ENCODE results near the gene ZNF814.
"Not testable (repeated sequence)": the region's sequence is repeated elsewhere in the genome, so short reads cannot be mapped to it uniquely, and the experiment has no call there.

ZNF814 gene

DNA sequence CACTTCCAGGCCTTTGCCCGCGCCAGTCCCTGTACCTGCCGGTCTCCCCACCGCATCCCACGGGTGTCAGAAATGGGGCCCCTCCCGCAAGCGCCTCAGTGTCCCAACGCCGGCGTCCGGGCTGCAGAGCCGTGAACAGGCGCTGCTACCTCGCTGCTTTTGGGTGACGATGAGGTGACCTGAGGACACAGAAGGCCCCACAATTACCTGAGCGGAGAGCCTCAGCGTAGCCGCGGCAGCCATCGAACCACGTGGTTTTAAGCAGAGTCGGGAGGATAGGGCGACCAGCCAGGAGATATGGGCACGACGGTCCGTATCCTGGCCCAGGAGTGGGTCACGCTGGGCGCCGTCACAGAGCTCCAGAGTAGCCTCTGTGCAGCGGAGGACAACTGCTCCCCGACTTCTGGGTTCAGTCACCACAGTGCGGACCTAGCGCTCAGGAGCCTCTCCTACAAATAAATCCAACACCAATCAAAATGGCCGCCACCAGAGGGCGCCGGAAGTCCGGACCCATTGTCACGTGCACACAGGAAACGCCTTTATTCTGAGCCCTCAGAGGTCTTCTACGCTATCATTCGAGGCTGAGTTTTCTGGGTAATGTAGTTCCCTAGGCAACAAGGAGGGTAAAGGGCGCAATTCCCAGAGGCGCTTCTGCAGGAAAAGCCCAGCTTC, at the start of gene ZNF814:
TSS of gene ZNF814 (minus strand) at position 478 of the 672 bp plus-strand sequence. CDS start at position 243, 235 bp downstream.
- no peak for FAIRE-seq

DNA sequence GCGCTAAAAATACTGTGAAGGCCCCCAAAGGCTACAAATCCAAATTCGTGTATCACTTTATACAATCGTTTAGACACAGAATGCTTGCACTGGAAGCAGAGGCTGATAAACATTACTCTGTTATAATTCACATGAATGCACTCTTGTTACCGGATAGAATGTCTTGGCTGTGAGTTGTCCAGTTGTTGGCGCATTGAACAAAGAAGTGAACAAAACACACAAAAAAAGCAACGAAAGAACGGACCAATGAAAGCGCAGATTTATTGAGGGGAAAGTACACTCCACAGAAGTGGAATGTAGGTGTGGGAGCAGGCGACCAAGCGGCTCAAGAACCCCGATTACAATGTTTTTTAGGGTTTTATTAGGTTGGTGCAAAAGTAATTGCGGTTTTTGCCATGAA, 46.9 kb upstream of the ZNF814 start:
- no peak for FAIRE-seq

GRCh38 chr19:57934820-57935665, 46.2 kb upstream of the ZNF814 start, which contains the start of gene ZNF418:
ZNF418 (minus strand) TSS chr19:57935402; CDS start chr19:57933822, 1,580 bp downstream.
- FAIRE-seq, result no peak

DNA sequence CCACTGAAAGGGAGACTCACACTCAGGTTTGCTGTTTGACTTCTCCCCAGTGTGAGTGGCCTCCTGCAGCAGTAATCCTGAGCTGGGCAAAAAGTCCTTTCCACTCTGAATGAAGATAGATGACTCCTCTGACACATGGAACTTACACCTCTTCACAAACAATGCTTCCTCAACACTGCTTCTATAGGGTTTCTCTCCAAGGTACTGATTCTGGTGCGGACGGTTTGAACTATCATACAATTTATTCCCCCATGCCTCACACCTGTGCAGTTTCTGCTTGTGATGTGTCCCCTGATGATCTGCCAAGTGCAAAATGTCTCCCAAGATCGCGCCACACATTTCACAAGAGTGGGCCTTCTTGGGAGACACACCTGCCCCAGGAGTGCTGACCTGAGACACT, 38.8 kb upstream of the ZNF814 start:
- FAIRE-seq, result no peak

DNA sequence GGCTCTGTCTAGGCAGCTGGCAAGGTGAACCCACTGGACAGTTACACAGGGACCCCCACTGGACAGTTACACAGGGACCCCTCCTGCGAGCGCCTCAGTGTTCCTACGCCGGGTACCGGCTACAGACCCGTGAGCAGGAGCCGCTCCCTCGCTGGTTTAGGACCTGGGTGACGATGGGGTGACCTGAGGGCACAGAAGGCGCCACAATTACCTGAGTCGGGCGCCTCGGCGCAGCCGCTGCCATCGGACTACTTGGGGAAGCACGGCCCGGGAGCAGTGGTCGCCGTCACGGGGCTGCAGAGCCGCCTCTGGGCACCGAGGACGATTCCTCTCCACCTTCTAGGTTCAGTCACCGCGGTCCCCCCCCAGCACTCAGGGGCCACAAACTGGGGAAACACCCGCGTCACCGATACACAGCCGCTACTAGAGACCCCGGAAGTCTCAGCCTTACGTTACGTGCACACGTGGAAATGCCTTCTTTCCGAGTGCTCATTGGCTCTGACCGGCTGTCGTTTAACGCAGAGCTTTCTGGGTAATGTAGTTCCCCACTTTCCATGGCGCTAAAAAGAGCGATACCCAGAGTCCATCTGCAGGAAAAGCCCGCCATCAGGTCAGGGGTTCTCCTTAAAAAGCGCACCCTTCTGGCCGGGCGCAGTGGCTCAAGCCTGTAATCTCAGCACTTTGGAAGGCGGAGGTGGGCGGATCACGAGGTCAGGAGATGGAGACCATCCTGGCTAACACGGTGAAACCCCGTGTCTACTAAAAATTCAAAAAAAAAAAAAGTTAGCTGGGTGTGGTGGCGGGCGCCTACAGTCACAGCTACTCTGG, 27.5 kb upstream of the ZNF814 start, which contains the start of gene ZNF417:
TSS of gene ZNF417 (minus strand) at position 425 of the 828 bp plus-strand sequence. CDS start at position 244, 181 bp downstream.
- peak; percentile 90 for FAIRE-seq

GRCh38 chr19:57914531-57914930, 25.7 kb upstream of the ZNF814 start:
- no peak for FAIRE-seq

DNA sequence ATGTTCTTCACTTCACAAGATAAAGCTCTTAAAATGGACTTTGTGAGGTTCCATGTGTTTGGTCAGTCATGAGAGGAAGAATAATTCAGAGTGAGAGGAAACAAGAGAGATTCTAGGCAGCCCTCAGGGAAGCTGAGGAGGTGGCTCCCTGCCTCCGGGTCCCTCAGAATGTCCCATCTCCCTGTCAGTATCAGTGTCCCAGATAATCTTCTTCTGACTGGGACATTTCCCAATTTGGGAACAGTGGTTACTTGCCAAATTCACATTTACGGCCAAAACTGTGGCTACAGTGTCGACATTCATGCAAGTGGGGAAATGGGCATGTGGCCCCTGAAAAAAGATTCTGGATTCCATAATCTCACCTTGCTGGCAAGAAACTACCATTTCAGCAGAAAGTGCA, 18.6 kb upstream of the ZNF814 start:
- no peak for FAIRE-seq

DNA sequence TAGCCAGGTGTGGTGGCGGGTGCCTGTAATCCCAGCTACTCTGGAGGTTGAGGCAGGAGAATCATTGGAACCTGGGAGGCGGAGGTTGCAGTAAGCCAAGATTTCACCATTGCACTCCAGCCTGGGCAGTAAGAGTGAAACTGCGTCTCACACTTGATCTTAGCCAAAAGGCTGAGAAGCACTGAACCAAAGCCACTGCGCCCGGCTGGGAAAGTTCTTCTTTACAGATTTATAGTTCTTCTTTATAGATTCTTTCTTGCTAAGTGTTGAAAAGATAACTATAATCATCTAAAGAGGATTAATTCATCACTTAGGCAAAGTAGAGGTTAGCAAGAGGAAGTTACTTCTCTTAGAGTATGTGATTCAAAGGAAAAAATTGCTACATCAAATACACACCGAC, 16.4 kb upstream of the ZNF814 start:
- FAIRE-seq, result no peak

- no peak for FAIRE-seq
Measured at GRCh38 chr19:57903618-57904184, 14.9 kb upstream of the ZNF814 start.

GRCh38 chr19:57900311-57900710, 11.5 kb upstream of the ZNF814 start:
- no peak for FAIRE-seq

DNA sequence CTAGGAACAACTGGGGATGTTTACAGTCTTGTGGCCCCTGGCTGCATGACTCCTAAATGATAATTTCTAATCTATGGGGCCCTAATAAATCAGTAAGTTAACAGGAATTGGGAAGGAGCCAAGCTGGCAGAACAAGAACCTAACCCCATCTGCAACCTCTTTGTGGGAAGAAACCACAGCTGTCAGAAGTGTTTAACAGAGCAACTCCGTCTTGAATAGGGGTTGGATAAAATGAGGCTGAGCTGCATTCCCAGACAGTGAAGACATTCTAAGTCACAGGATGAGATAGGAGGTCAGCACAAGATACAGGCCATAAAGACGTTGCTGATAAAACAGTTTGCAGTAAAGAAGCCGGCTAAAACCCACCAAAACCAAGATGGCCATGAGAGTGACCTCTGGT, 1.9 kb upstream of the ZNF814 start:
- FAIRE-seq, result not testable (repeated sequence)

- no peak for FAIRE-seq
Measured at GRCh38 chr19:57888107-57888559, 704 bp downstream of the ZNF814 start.

DNA sequence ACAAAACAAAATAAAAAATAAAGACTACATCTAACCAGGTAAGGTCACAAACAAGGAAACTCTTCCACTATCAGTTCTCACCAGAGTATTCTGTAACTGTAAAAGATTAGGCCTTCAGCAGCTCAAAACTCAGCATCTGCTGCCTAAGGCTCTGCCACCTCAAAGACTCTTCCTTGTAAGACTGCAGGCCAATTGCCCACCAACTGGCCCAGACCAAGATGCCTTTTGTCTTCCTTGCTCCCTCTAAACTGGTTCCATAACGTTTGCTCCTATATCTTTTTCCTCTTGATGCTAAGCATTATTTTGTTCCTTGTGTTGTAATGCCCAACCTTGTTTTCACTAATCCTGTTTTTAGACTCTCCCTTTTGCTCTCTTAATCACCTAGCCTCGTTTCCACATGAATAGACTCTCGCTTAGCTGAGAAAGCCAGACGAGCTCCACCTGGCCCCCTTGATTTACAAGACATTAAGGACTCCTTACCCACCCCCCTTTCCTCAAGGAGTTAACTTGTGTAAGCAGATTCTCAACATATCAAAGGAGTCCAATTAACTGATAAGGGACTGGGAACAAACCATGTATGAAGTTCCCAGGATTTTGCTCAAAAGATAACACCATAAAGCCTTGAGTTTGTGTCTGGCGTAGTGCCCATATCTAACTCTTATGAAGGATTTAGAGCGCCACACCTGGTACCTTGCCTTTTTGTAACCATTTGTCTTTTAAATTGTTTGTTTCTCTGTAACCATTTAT, 1.5 kb downstream of the ZNF814 start:
- FAIRE-seq, result no peak

DNA sequence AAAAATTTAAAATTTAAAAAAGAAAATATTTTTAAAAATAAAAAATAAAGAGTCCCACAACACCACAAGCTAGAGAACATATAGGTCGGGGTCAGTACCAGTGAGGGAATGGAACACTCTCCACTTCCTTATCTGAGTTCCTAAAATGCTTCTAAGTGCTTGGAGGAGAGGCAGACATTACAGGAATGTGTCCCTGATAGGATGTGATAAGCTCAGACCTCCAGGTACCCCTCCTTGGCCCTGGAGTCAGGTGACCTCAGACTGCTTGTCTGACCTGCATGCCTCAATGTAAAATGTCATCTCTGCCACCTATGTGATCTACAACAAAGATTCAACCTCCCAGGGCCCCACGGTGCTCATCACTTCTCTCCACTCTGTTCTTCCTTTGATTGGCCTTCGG, 2.8 kb downstream of the ZNF814 start:
- FAIRE-seq, result no peak

DNA sequence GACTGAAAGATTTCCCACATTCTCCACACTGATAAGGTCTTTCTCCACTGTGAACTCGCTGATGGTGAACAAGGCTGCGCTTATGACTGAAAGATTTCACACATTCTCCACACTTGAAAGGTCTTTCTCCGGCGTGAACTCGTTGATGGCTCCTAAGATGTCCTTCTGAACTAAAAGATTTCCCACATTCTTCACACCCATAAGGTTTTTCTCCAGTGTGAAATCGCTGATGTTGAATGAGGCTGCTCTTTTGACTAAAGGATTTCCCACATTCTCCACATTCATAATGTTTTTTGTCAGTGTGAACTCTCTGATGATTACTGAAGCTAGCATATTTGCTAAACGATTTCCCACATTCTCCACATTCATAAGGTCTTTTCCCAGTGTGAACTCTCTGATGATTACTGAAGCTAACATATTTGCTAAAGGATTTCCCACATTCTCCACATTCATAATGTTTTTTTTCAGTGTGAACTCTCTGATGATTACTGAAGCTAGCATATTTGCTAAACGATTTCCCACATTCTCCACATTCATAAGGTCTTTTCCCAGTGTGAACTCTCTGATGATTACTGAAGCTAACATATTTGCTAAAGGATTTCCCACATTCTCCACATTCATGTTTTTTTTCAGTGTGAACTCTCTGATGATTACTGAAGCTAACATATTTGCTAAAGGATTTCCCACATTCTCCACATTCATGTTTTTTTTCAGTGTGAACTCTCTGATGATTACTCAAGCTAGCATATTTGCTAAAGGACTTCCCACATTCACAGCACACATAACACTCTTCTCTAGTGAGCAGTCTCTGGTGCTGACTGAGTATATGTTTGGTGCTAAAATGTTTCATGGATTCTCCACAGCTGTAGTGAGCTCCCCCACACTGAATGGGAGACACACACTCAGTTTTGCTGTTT, 14.7 kb downstream of the ZNF814 start:
- not testable (repeated sequence) for FAIRE-seq

- FAIRE-seq, result no peak
Measured at GRCh38 chr19:57872450-57872849, 16.4 kb downstream of the ZNF814 start.

DNA sequence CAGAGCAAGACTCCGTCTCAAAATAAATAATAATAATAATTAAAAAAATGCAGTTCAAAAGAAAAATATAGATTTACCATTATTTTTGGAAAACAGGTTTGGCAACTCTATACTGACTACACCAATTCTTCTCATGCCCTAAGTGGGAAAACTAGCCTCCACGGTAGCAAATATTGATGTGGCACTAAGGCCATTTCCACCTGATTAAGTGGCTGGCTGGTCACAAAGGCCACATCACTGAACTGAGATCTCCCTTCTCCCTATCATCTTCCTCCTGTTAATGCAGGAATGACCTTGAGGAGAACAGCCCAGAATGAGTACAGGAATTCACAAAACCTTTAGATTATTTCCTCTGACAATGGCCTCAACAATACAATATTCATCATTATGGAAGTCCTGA, 18.6 kb downstream of the ZNF814 start:
- FAIRE-seq, result no peak

DNA sequence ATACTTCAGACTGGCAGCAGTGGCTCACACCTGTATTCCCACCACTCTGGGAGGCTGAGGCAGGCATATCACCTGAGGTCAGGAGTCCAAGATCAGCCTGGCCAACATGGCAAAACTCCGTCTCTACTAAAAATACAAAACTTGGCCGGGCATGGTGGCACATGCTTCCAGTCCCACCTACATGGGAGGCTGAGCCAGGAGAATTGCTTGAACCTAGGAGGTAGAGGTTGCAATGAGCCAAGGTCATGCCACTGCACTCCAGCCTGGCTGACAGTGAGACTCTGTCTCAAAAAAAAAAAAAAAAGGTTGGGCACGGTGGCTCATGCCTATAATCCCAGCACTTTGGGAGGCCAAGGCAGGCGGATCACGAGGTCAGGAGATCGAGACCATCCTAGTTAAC, 19.2 kb downstream of the ZNF814 start:
- FAIRE-seq, result not testable (repeated sequence)

- no peak for FAIRE-seq
Measured at GRCh38 chr19:57867868-57868492, 20.9 kb downstream of the ZNF814 start.

DNA sequence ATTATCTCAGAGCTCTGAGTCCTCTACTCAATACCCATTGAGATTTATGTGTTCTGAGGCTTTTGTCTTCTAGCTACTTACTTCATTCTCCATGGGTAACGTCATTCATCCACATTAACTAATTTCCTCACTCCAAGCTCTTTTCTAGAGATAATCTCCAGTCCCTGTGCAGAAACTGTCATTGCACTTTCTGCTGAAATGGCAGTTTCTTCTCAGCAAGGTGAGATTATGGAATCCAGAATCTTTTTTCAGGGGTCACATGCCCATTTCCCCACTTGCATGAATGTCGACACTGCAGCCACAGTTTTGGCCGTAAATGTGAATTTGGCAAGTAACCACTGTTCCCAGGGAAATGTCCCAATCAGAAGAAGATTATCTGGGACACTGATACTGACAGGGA, 26.5 kb downstream of the ZNF814 start:
- not testable (repeated sequence) for FAIRE-seq
